PFSK-1 (cell line): ENCODE results near the gene CDON.

Source experiments
- SIN3A ChIP-seq: IDR thresholded peaks from 2 replicates; pipeline ENCODE4 v1.6.1; 2012; ENCODE audit warnings: mild to moderate bottlenecking, low read length, moderate library complexity, borderline replicate concordance; ENCODE audit not compliant: insufficient read depth
- TAF1 ChIP-seq: IDR thresholded peaks from 2 replicates; pipeline ENCODE4 v1.6.1; 2012; ENCODE audit warnings: low read length, control low read depth, borderline replicate concordance; ENCODE audit not compliant: insufficient read depth

DNA sequence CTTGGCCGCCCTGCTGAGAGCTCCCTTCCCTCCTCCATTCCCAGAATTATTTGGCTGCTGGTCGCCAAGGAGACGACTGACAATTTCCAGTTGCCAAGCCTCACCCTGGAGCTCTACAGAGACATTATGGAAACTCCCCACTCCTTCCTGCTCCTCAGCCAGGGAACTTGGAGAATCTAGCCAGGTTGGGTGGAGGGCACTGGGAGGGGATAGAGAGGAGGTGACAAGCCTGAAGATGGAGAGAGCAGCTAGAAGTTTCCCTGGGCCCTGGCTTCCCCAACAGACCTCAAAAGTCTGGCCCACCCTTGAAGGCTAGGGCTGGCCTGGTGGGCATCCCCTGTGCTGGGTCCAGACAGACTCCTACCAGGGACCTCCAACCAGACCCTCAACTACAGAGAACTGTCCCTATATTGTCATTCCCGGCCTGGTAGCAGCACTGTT lies 123.6 kb downstream of the CDON start:
- TF ChIP-seq TAF1 (no peak), SIN3A (no peak)
